ENCODE data around the gene GPER1.
"Not testable (repeated sequence)": the region's sequence is repeated elsewhere in the genome, so short reads cannot be mapped to it uniquely, and the experiment has no call there.

The GPER1 gene

GRCh38 chr7:1087952-1088920 is at the start of gene GPER1:
TSS of gene GPER1 (plus strand) at chr7:1088113. CDS start at chr7:1091729, 3,616 bp downstream.
- no peak for TF ChIP-seq CTCF (conservative IDR thresholded peaks at IDR 0.05; ENCODE audit: low read length)
- DNase-seq (ENCODE audit: low read depth), result peak; percentile 61
- H3K4me3 ChIP-seq (ENCODE audit: low read length), result peak within 1 kb of the TSS; percentile 66

DNA sequence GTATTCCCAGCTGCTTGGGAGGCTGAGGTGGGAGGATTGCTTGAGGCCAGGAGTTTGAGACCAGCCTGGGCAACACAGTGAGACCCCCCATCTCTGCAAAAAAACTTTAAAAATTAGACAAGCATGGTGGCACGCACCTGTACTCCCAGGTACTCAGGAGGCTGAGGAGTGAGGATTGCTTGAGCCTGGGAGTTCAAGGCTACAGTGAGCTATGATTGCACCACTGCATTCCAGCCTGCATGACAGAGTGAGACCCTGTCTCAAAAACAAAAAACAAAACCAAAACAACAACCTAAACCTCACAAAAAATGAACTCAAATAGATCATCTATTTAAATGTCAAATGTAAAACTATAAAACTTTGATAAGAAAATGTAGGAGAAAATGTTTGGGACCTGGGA is 47.7 kb upstream of the GPER1 start:
- DNase-seq (ENCODE audit: low read depth); H3K4me3 ChIP-seq (ENCODE audit: low read length): not testable (repeated sequence)

GRCh38 chr7:1040790-1041189 is 47.1 kb upstream of the GPER1 start:
- H3K4me3 ChIP-seq (ENCODE audit: low read length), result peak overlapping the region; percentile 27
- DNase-seq (ENCODE audit: low read depth), result peak; percentile 75
- no peak for TF ChIP-seq CTCF (conservative IDR thresholded peaks at IDR 0.05; ENCODE audit: low read length)

GRCh38 chr7:1041551-1042491 is 46.1 kb upstream of the GPER1 start:
- no peak for DNase-seq (ENCODE audit: low read depth)

DNA sequence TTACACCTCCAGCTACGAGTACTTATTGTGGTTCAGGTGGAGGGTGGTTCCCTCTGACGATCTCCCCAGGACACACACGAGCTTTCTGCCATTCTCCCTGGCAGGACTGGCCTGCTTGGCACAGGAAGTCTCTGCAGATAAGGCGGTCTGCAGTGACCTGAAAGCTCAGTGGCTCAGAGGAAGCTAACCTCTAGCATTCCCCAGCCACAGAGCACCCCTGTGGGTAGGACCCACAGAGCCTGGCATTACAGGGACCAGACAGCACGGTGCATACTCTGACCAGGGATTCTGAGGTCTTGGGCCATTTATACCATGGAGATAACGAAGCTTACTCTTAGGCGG is 45.5 kb upstream of the GPER1 start:
- no peak overlapping the region for H3K4me3 ChIP-seq (ENCODE audit: low read length)
- no peak for DNase-seq (ENCODE audit: low read depth)
- TF ChIP-seq CTCF (conservative IDR thresholded peaks at IDR 0.05; ENCODE audit: low read length), result no peak

More at GRCh38 chr7:1041551-1042491, 46.1 kb upstream of the GPER1 start:
- no peak for TF ChIP-seq CTCF (conservative IDR thresholded peaks at IDR 0.05; ENCODE audit: low read length)
- H3K4me3 ChIP-seq (ENCODE audit: low read length), result no peak overlapping the region

DNA sequence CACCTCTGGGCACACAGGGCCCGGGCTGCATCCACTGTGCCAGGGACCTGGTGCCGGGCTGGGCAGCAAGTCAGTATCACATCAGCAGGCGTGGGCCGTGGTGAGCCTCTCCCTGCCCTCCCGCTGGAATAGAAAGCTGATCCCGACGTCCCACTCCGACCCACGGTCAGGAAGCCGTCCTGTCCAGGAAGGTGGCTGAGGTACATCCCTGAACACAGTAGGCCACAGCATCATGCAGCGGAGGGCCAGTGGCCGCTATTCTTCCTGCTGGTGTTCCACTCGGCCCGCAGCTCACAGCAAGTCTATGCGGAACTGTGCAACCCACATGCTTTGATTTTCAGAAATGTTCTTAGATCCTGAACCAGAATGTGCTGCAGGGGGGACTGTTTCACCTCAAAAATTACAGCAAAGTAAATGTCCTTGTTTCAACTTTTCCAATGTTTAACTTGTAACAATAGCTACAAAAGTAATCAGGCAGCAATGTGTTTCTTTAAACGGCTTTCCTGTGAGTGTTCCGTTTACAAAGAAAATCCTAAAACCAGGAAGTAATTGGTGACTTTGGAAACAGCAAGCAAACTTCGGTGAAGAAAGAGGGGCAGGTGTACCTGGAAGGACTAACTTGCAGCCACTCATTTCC is 44.2 kb upstream of the GPER1 start:
- no peak for DNase-seq (ENCODE audit: low read depth)
- H3K4me3 ChIP-seq (ENCODE audit: low read length), result peak overlapping the region; percentile 45
- no peak for TF ChIP-seq CTCF (conservative IDR thresholded peaks at IDR 0.05; ENCODE audit: low read length)

Measured in AG10803 (cell line).